ENCODE measurements around the gene CEP63.

CEP63 gene

GRCh38 chr3:134446800-134447199, 39.1 kb upstream of the CEP63 start:
- no peak overlapping the region for H3K4me3 ChIP-seq (ENCODE audit: low read depth, low read length)
- no peak for TF ChIP-seq CTCF (IDR thresholded peaks at IDR 0.05; ENCODE audit: control insufficient read depth, extremely low read depth, insufficient read depth)
- no peak for DNase-seq (ENCODE audit: low read depth)

- DNase-seq (ENCODE audit: low read depth) = no peak
- H3K4me3 ChIP-seq (ENCODE audit: low read depth, low read length) = no peak overlapping the region
- no peak for TF ChIP-seq CTCF (IDR thresholded peaks at IDR 0.05; ENCODE audit: control insufficient read depth, extremely low read depth, insufficient read depth)
Observed at GRCh38 chr3:134447351-134447750, 38.5 kb upstream of the CEP63 start.

- DNase-seq (ENCODE audit: low read depth) = no peak
- no peak overlapping the region for H3K4me3 ChIP-seq (ENCODE audit: low read depth, low read length)
- TF ChIP-seq CTCF (IDR thresholded peaks at IDR 0.05; ENCODE audit: control insufficient read depth, extremely low read depth, insufficient read depth) = no peak
Observed at GRCh38 chr3:134448664-134449063, 37.2 kb upstream of the CEP63 start.

GRCh38 chr3:134449277-134449676, 36.6 kb upstream of the CEP63 start:
- DNase-seq (ENCODE audit: low read depth) = no peak
- peak; percentile 58 for TF ChIP-seq CTCF (IDR thresholded peaks at IDR 0.05; ENCODE audit: control insufficient read depth, extremely low read depth, insufficient read depth)
- H3K4me3 ChIP-seq (ENCODE audit: low read depth, low read length) = no peak overlapping the region

GRCh38 chr3:134449951-134450350, 35.9 kb upstream of the CEP63 start:
- DNase-seq (ENCODE audit: low read depth) = no peak
- TF ChIP-seq CTCF (IDR thresholded peaks at IDR 0.05; ENCODE audit: control insufficient read depth, extremely low read depth, insufficient read depth) = no peak
- H3K4me3 ChIP-seq (ENCODE audit: low read depth, low read length) = no peak overlapping the region

- no peak overlapping the region for H3K4me3 ChIP-seq (ENCODE audit: low read depth, low read length)
- no peak for TF ChIP-seq CTCF (IDR thresholded peaks at IDR 0.05; ENCODE audit: control insufficient read depth, extremely low read depth, insufficient read depth)
- no peak for DNase-seq (ENCODE audit: low read depth)
Observed at GRCh38 chr3:134453631-134454030, 32.2 kb upstream of the CEP63 start.

GRCh38 chr3:134457376-134458074, 28.3 kb upstream of the CEP63 start:
- no peak for TF ChIP-seq CTCF (IDR thresholded peaks at IDR 0.05; ENCODE audit: control insufficient read depth, extremely low read depth, insufficient read depth)
- H3K4me3 ChIP-seq (ENCODE audit: low read depth, low read length) = no peak overlapping the region
- DNase-seq (ENCODE audit: low read depth) = no peak
